COLO829 (cell line): ENCODE data around the gene BTF3L4.
A peak's percentile ranks its signal among the peaks of the same experiment; 100 is the strongest.
"Not testable (repeated sequence)": the region's sequence is repeated elsewhere in the genome, so short reads cannot be mapped to it uniquely, and the experiment has no call there.

Source experiments
- DNase-seq: peaks from one replicate; pipeline ENCODE4 v3.0.0; 2012; ENCODE audit warnings: low spot score

The BTF3L4 gene

GRCh38 chr1:52055066-52055865 lies 829 bp upstream of the BTF3L4 start, which contains the start of gene TXNDC12:
TSS of gene TXNDC12 (minus strand) at chr1:52055191. CDS start at chr1:52055096, 95 bp downstream.
- peak; percentile 85 for DNase-seq

GRCh38 chr1:52055866-52056162 lies 281 bp upstream of the BTF3L4 start:
- DNase-seq, result no peak

GRCh38 chr1:52056937-52057231 lies 789 bp downstream of the BTF3L4 start:
- DNase-seq, result no peak

- DNase-seq, result no peak
These were observed 1.2 kb downstream of the BTF3L4 start for GRCh38 chr1:52057255-52057654.

DNA sequence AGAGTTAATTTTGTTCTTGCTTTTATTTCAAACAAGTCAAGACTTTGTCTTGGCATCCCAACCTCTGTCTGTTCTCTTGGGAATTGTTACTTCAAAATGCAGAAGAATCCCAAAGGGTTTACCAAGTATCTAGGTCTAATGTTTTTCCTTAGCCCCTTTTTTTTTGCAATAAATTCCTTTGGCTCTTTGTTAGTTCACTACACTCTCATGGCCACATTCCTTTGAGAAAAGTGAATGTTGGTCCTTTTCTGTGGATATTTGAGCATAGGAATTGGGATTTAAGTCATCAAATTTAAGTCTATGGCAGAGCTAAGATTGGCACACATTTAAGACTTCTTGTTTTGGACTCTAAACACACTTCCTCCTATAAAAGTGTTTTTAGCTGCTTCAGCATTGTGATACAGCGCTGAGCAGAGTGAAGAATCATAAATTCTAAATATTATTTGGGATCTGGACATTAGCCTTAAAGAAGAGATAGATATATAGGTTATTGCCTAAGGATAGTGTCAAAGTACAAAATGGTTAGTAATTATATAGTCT lies 1.9 kb downstream of the BTF3L4 start:
- no peak for DNase-seq

DNA sequence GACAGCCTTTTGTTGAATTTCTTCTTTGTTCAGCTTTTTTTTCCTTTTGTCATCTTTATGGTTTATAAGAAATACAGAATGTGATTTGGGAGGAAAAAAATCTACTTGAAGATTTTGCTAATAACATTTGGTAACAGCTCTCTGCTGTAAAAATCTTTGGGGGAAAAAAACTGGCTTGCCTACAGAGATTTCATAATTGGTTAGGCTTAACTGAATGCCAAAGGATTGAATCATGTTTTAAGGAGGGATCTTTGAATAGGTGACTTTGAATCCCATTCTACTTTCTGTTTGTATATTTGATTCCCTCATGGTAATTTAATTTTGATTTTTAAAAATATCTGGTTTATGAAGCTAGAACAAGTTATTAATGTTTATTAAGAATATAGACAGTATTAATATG lies 3.2 kb downstream of the BTF3L4 start:
- no peak for DNase-seq

DNA sequence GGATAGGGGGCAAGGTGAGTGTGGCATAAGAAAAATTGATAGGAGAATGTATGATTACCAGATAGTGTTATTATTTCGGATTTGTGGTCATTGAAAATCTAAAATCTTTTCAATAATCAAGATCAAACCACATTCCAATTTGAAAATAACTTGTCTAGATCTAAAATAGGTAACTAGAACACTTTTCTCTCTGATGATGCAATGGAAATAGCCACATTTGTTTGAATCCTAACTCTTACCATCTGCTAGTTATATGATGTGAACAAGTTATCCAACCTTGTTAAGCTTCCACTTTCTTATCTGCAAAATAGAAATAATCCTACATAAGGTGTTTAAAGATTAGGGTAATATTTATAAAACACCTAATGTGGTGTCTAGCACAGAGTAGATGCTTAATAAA lies 3.8 kb downstream of the BTF3L4 start:
- no peak for DNase-seq

GRCh38 chr1:52060822-52061221 lies 4.7 kb downstream of the BTF3L4 start:
- no peak for DNase-seq

- DNase-seq, result no peak
These were observed 7.1 kb downstream of the BTF3L4 start for GRCh38 chr1:52063192-52063591.

GRCh38 chr1:52070704-52071103 lies 14.6 kb downstream of the BTF3L4 start:
- no peak for DNase-seq

GRCh38 chr1:52072291-52072690 lies 16.2 kb downstream of the BTF3L4 start:
- peak; percentile 61 for DNase-seq

GRCh38 chr1:52077277-52077676 lies 21.2 kb downstream of the BTF3L4 start:
- not testable (repeated sequence) for DNase-seq

DNA sequence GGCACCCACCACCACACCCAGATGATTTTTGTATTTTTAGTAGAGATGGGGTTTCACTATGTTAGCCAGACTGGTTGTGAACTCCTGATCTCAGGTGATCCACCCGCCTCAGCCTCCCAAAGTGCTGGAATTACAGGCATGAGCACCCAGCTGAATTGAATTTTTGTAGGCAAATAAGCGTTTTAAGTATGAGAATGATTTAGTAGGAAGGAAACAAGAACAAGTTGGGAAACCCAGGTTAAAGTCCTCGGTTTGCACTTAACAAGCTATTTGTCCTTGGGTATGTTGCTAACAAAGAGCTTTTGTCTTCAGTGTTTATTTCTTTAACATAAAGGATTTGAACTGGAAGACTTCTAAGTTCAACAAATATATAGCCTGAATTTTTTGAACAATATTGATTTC lies 23.9 kb downstream of the BTF3L4 start:
- DNase-seq, result peak; percentile 19

DNA sequence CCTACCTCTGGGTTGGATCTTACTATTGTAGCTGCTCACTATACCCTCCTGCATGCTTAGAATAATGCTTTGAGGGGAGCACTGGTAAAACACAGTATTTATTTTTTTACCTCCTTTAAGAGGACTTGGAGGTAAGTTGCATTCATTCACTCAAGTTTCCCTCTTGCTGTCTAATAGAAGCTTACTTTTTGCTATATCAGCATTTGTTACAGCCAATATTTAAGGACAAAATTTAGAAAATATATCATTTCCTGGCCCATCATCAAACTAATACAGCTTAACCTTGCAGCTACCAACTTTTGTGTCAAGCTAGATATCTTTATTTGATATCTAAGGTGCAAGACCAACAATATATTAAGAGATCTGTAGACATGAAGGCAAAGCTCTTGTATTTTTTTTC lies 31.8 kb downstream of the BTF3L4 start:
- not testable (repeated sequence) for DNase-seq

DNA sequence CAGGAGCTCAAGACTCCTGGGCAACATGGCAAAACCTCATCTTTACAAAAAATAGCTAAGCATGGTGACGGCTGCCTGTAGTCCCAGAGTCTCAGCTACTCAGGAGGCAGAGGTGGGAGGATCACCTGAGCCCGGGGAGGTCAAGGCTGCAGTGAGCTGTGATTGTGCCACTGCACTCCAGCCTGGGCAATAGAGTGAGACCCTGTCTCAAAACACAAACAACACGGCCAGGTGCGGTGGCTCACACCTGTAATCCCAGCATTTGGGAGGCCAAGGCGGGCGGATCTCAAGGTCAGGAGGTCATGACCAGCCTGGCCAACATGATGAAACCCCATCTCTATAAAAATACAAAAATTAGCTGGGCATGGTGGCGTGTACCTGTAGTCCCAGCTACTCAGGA lies 38.2 kb downstream of the BTF3L4 start:
- not testable (repeated sequence) for DNase-seq

- DNase-seq, result no peak
These were observed 40.1 kb downstream of the BTF3L4 start for GRCh38 chr1:52096216-52096615.

- no peak for DNase-seq
These were observed 42.2 kb downstream of the BTF3L4 start for GRCh38 chr1:52098139-52098871.

DNA sequence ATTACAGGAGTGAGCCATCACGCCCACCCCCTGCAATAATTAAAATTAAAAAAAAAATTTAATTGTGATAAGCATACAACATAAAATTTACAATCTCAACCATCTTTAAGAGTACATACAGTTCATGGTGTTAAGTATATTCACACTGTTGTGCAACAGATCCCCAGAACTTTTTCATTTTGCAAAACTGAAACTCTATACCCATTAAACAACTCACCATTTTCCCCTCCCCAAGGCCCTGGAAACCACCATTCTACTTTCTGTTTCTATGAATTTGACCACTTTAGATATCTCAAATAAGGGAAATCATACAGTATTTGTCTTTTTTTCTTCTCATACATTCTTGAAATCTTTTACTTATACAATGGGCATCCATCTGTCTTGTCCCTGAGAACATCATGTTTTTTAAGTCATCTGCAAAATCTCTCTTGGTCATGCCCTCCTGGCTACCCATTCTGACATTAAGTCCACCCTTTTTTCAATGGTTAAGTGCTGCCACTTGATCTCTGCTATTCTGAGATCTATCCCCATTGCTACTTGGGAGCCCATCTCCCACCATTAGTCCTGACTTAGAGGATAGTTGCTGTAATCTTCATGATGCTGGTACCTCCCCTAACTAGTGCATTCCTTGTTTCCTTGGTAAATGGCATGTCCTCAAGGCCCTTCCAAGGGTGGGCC lies 46.4 kb downstream of the BTF3L4 start:
- no peak for DNase-seq

DNA sequence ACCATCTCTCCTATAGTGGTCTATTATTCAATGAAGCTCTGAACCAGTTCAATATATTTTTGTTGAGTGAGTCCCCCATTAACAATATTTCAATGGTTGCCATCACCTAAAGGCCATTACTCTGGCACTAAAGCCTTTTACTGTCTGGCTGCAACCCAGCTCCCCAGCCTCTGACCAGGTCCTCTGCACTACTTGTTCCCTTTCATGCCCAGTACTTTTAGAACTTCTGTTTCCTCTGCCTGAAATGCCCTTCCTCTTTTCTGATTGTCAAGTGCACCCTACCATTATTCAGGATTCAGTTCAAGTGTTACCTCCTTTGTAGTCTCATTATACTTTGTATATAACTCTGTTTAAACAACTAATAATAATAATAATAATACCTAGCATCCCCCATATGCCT lies 55.4 kb downstream of the BTF3L4 start:
- no peak for DNase-seq

DNA sequence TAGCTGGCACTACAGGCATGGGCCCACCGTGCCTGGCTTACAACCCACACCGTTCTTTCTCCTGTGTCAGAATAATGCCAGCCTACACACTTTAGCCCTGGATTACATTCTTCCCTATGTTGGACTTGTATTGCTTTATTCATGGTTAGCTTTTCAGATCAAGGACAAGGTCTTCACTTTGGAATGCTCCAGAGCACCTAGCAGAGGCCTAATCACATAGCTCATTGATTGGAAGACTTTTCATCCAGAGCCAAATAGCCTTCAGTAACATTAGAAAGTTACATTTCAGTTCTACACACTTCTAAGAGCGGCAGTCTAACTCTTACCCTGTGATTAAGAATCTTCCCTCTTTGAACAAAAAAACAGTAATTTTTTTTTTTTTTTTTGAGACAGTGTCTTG lies 56.4 kb downstream of the BTF3L4 start:
- no peak for DNase-seq

DNA sequence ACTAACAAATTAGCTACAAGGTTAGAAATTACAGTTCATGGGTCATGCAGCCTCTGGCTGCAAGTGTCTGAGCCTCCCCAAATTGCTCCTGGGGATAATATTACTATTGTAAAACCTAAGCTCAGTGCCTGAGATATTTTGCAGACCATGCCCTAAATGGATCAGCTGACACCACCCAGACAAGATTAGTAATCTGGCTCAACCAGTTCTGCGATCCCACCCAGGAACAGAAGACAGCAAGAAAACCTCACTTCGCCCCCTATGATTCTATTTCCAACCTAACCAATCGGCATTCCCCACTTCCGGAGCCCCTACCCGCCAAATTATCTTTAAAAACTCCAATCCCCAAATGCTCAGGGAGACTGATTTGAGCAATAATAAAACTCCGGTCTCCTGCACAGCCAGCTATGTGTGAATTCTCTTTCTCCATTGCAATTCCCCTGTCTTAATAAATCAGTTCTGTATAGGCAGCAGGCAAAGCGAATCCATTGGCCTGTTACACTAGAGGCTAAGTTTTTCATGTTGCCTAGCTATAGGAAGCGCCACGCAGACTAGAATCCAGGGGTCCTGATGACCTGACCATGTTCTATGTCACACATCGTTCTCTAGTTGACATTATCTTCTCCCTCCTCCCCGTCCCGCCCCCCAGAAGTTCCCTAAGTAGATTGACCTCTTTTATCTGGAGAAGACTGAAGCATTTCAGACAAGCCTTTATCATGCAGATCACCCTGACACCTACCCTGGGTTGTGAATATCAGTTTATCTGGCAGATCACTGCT lies 63.4 kb downstream of the BTF3L4 start:
- DNase-seq, result no peak

- no peak for DNase-seq
These were observed 66.3 kb downstream of the BTF3L4 start for GRCh38 chr1:52122384-52122783.
